ENCODE measurements around the gene KBTBD2.
"Not testable (repeated sequence)": the region's sequence is repeated elsewhere in the genome, so short reads cannot be mapped to it uniquely, and the experiment has no call there.

Gene KBTBD2

GRCh38 chr7:32929430-32930143 is 38.0 kb upstream of the KBTBD2 start:
- H3K27ac ChIP-seq: no peak overlapping the region
- no peak for TF ChIP-seq CTCF (IDR thresholded peaks at IDR 0.05)
- no peak for TF ChIP-seq ZFX (IDR thresholded peaks at IDR 0.05; ENCODE audit: borderline replicate concordance)

- TF ChIP-seq ZFX (IDR thresholded peaks at IDR 0.05; ENCODE audit: borderline replicate concordance) (no peak), CTCF (IDR thresholded peaks at IDR 0.05) (no peak)
- no peak overlapping the region for H3K27ac ChIP-seq
Observed at GRCh38 chr7:32928785-32929298, 37.3 kb upstream of the KBTBD2 start.

GRCh38 chr7:32921896-32922295 is 30.3 kb upstream of the KBTBD2 start:
- no peak for TF ChIP-seq ZFX (IDR thresholded peaks at IDR 0.05; ENCODE audit: borderline replicate concordance)
- TF ChIP-seq CTCF (IDR thresholded peaks at IDR 0.05): no peak
- no peak overlapping the region for H3K27ac ChIP-seq

- not testable (repeated sequence) for H3K27ac ChIP-seq
Observed at GRCh38 chr7:32916994-32917393, 25.4 kb upstream of the KBTBD2 start.

- no peak for TF ChIP-seq ZFX (IDR thresholded peaks at IDR 0.05; ENCODE audit: borderline replicate concordance)
- TF ChIP-seq CTCF (IDR thresholded peaks at IDR 0.05): no peak
Observed at GRCh38 chr7:32916006-32916405, 24.4 kb upstream of the KBTBD2 start.

GRCh38 chr7:32915041-32915536 is 23.5 kb upstream of the KBTBD2 start:
- no peak overlapping the region for H3K27ac ChIP-seq
- TF ChIP-seq ZFX (IDR thresholded peaks at IDR 0.05; ENCODE audit: borderline replicate concordance) (no peak), CTCF (IDR thresholded peaks at IDR 0.05) (no peak)

More at GRCh38 chr7:32916006-32916405, 24.4 kb upstream of the KBTBD2 start:
- no peak overlapping the region for H3K27ac ChIP-seq

- H3K27ac ChIP-seq: no peak overlapping the region
- TF ChIP-seq CTCF (IDR thresholded peaks at IDR 0.05) (no peak), ZFX (IDR thresholded peaks at IDR 0.05; ENCODE audit: borderline replicate concordance) (no peak)
Observed at GRCh38 chr7:32914184-32914583, 22.6 kb upstream of the KBTBD2 start.
